HepG2 (cell line): ENCODE results near the gene MEX3A. TPM values are rescaled to one million over a fixed set of nuclear protein-coding genes. Genes with fewer than 3 reads are reported as not detected.

ENCODE experiments used
- BCL6 ChIP-seq: IDR thresholded peaks from 2 replicates; pipeline ENCODE4 v1.6.1; 2016; ENCODE audit warnings: missing genetic modification reagents, missing compliant biosample characterization
- FOXO4 ChIP-seq: sonication (generic); formaldehyde crosslinking; conservative IDR thresholded peaks from 2 replicates; pipeline ENCODE4 v1.8.1; 2023; ENCODE audit warnings: missing genetic modification reagents
- KLF15 ChIP-seq: sonication (generic); formaldehyde crosslinking; IDR thresholded peaks from 2 replicates; pipeline ENCODE4 v1.8.1; 2023; ENCODE audit warnings: borderline replicate concordance, mild to moderate bottlenecking, inconsistent platforms, missing genetic modification reagents, mixed read lengths
- NFE2L2 ChIP-seq: fragments of 150-350 bp; IDR thresholded peaks from 2 replicates; pipeline ENCODE4 v1.6.1; 2014; ENCODE audit warnings: low read length
- POGZ ChIP-seq: sonication (generic); formaldehyde crosslinking; IDR thresholded peaks from 2 replicates; pipeline ENCODE4 v1.4.0; 2020; ENCODE audit warnings: mild to moderate bottlenecking, missing genetic modification reagents
- ZFP36L1 ChIP-seq: sonication (generic); formaldehyde crosslinking; IDR thresholded peaks from 2 replicates; pipeline ENCODE4 v1.8.0; 2022; ENCODE audit warnings: mild to moderate bottlenecking, missing genetic modification reagents, moderate library complexity
- ZNF12 ChIP-seq: sonication (generic); formaldehyde crosslinking; IDR thresholded peaks from 2 replicates; pipeline ENCODE4 v1.5.0; 2020; ENCODE audit warnings: missing genetic modification reagents
- ZNF260 ChIP-seq: sonication (generic); formaldehyde crosslinking; IDR thresholded peaks from 2 replicates; pipeline ENCODE4 v1.4.0; 2020; ENCODE audit warnings: missing genetic modification reagents, low read depth, mild to moderate bottlenecking, borderline replicate concordance
- ZNF382 ChIP-seq: sonication (generic); formaldehyde crosslinking; IDR thresholded peaks from 2 replicates; pipeline ENCODE4 v1.5.0; 2020; ENCODE audit warnings: missing genetic modification reagents, mild to moderate bottlenecking, borderline replicate concordance
- ZNF615 ChIP-seq: sonication (generic); formaldehyde crosslinking; IDR thresholded peaks from 2 replicates; pipeline ENCODE4 v1.5.0; 2020; ENCODE audit warnings: mild to moderate bottlenecking, missing genetic modification reagents, borderline replicate concordance
- ZNF746 ChIP-seq: sonication (generic); formaldehyde crosslinking; IDR thresholded peaks from 2 replicates; pipeline ENCODE4 v1.8.0; 2022; ENCODE audit warnings: mild to moderate bottlenecking, missing genetic modification reagents
- ZSCAN31 ChIP-seq: sonication (generic); formaldehyde crosslinking; IDR thresholded peaks from 2 replicates; pipeline ENCODE4 v1.5.0; 2020; ENCODE audit warnings: low read depth, mild to moderate bottlenecking, missing genetic modification reagents
- polyA plus RNA-seq, 8 experiments: library from polyadenylated mRNA; depleted of rRNA in 3 of 8; stranded (reverse) in 7 of 8; unstranded in 1 of 8; fragments of >200 nt; fragmentation: Illumina TruSeq in 4 of 8; extraction: Trizol in 4 of 8; gene quantifications; 2 replicates each; pipeline versions ENCODE4 v1.2.1 to v1.2.3, GENCODE V29; 2011 to 2016; ENCODE audit warnings: low read depth in 4 of 8, missing spikeins in 1 of 8, mixed read lengths in 1 of 8; ENCODE audit not compliant: insufficient read depth in 1 of 8
- total RNA-seq, 5 experiments: library from RNA; depleted of rRNA; stranded (reverse); fragments of >200 nt; fragmentation: Illumina TruSeq; extraction: Trizol; gene quantifications; 2 replicates each; pipeline ENCODE4 v1.2.3, GENCODE V29; 2016; ENCODE audit warnings: low read depth in 1 of 5

MEX3A gene
- total and polyA plus RNA-seq, 2 of the 13 experiments (the other 11 are each of a cell fraction or from before 2014, with no cell fraction given) = 7.6 to 9.1 TPM

- TF ChIP-seq ZNF615 (CRISPR knock-in tag) (no peak), BCL6 (CRISPR knock-in tag) (peak; percentile 74), ZFP36L1 (CRISPR knock-in tag) (peak; percentile 48; the same call in 1 of the 2 replicates), POGZ (CRISPR knock-in tag) (peak; percentile 42; the same call in 1 of the 2 replicates), ZNF260 (CRISPR knock-in tag) (no peak), ZSCAN31 (peak; percentile 81), ZNF746 (peak; percentile 94), KLF15 (CRISPR knock-in tag) (no peak), NFE2L2 (no peak), ZNF382 (CRISPR knock-in tag) (no peak), ZNF12 (no peak), FOXO4 (CRISPR knock-in tag) (no peak)
Measured at GRCh38 chr1:156129687-156130577, 47.7 kb upstream of the MEX3A start (continued).
